GM10847 (cell line): ENCODE results near the gene UBE2G2.

Source experiments
- POLR2A ChIP-seq: IDR thresholded peaks from 2 replicates; pipeline ENCODE4 v1.6.1; 2011; ENCODE audit not compliant: insufficient read length; ENCODE audit errors: extremely low read depth

Gene UBE2G2

GRCh38 chr21:44741921-44742320 is 59.7 kb downstream of the UBE2G2 start:
- no peak for TF ChIP-seq POLR2A

GRCh38 chr21:44740742-44741141 is 60.9 kb downstream of the UBE2G2 start:
- TF ChIP-seq POLR2A = no peak

DNA sequence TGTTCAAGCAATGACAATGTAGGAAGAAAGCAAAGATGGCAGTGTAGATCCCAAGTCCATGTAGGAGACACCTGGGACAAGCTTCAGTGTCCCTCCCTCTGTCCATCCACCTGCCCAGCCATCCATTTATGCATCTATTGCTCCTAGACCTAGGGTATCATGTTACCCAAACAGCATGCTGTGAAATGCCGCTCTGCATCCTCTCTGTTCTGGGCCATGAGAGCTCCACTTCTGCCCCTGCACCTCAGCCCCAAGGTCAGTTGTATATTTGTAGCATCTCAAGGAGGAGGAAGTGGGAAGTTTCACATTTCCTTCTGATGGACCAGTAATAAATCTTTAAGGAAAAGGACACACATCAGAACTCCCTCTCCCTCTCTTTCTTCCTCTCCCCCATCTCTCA is 62.3 kb downstream of the UBE2G2 start:
- no peak for TF ChIP-seq POLR2A

- no peak for TF ChIP-seq POLR2A
Observed at GRCh38 chr21:44738621-44739020, 63.0 kb downstream of the UBE2G2 start.

DNA sequence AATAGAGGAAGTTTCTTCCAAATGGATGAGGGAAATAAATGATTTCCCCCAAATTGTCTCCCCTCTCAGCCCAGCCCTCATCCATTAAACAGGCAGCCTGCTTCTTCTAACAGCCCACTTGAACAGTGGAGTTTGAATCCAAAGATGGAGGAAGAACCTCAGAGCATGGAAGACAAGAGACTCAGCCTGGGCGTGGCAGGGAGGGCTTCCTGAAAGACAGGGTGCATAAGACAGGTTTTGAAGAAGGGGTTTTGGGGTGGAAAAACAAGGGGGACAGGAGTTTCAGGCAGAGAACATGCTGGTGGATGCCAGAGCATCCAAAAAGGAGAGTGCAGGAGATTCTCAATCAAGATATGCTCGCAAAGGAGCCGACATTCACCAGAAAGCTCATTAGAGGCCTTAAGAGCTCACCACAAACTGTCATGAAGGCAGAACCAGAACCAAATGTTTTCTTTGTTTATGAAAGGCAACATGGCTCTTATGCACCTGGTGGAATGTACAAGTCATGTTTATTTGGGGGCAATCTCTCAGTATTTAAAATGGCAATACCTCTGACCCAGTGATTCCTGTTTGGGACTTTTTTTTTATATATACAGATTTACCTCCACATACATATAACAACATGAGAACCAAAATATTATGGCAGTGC is 63.8 kb downstream of the UBE2G2 start:
- TF ChIP-seq POLR2A = no peak

GRCh38 chr21:44736291-44737004 is 65.2 kb downstream of the UBE2G2 start:
- no peak for TF ChIP-seq POLR2A

DNA sequence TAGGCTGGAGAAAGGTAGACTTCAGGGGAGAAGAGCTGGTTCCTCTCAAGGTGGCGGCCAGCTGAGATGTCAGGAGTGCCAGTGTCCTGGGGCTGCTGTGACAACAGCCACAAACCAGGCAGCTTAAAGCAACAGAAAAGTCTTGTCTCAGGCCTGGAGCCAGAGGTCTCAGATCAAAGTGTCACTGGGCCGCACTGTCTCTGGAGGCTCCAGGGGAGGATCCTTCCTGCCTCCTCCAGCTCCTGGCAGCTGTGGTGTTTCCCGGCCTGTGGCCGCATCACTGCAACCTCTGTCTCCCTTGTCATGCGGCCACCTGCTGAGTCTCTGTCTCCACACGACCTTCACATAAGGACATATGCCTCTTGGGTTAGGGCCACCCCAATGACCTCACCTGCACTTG is 65.8 kb downstream of the UBE2G2 start:
- no peak for TF ChIP-seq POLR2A

DNA sequence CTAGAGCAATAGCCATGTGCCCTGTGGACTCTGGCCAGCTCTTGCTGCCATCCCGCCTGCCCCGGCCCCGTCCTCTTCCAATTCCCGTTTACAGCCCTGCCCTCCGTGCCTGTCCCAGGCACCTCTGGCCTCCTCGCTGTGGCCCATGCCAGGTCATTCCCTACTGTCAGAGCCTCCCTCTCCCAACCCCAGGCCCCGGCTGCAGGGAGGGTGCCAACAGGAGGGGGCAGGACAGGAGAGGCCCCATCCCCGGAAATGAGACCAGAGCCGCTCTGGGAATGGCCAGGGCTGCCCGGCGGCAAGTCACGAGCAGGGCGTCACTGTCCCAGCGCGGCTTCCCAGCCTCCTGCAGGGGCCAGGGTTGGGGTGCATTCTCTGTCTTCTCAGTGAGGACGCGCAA is 66.8 kb downstream of the UBE2G2 start:
- no peak for TF ChIP-seq POLR2A

- TF ChIP-seq POLR2A = no peak
Observed at GRCh38 chr21:44734026-44734745, 67.4 kb downstream of the UBE2G2 start.

DNA sequence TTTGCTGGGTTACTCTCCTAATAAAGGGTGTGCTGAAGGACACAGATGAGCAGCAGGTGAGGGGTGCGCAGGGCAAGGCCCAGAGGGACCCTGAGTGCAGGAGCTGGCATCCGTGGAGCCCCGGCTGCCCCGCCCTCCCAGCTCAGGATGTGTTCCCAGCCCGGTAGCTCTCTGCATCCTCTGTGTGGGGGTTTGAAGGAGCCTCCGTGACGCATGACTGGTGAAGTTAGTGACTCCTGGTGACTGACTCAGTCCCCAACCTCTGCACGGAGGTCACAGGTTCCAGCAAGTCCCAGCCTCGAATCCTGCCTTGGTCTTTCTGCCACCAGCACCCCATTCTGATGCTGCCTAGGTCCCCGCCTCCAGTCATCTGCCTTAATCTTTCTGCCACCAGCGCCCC is 68.7 kb downstream of the UBE2G2 start:
- no peak for TF ChIP-seq POLR2A

DNA sequence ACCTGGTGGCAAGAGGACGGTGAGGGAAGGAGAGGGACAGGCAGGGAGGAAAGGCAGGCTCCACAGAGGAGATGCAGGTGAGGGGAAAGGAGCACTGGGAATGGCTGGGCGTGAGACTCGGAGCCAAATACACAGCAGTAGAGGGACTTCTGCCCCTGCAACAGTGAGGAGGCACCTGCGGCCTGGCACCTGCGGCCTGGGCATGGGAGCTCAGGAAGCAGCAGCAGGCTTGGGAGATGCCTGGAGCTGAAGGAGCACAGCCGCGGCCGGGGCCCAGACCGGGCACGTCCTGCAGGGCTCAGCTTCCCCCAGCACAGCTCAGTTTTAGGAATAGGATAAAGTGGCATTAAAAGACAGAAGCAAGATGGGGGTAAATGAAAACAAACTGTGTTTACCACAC is 69.4 kb downstream of the UBE2G2 start:
- TF ChIP-seq POLR2A = no peak

DNA sequence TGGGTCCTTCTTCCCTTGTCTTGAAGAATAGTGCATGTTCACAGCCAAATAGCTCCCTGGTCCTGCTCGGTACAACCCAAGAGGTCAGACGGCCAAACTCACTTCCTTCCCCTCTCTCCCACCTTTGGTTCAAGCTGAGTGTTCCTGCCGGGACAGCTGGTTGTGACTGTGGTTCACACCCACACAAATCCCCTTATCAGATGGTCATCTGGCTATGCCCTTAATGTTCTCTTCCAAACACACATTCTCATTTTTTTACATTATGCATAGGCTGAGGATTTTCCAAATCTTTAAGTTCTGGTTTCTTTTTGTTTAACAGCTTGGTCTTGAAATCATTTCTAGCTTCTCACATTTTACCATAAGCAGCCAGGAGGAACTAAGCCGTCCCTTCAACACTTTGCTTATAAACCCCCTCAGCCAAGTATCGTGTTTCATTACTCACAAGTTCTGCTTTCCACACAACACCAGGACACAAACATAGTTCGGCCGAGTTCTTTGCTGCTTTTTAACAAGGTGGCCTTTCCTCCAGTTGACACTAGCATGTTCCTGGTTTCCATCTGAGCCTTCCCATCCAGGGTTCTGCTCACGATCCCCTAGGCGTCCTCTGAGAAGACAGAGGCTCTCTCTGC is 70.6 kb downstream of the UBE2G2 start:
- TF ChIP-seq POLR2A = no peak

DNA sequence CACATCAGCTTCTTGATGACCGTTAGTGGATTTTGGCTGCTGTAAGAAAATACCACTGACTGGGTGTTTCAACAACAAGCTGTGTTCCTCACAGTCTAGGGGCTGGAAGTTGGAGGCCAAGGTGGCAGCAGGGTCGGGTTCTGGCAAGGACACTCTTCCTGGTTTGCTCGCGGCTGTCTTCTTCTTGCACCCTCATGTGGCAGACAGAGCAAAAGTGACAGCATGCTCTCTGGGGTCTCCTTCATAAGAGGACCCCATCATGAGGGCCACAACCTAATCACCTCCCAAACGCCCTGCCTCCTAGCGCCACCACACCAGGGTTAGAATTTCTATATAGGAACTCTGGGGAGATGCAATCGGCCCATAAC is 71.6 kb downstream of the UBE2G2 start:
- no peak for TF ChIP-seq POLR2A

- TF ChIP-seq POLR2A = no peak
Observed at GRCh38 chr21:44729336-44730027, 72.1 kb downstream of the UBE2G2 start.

DNA sequence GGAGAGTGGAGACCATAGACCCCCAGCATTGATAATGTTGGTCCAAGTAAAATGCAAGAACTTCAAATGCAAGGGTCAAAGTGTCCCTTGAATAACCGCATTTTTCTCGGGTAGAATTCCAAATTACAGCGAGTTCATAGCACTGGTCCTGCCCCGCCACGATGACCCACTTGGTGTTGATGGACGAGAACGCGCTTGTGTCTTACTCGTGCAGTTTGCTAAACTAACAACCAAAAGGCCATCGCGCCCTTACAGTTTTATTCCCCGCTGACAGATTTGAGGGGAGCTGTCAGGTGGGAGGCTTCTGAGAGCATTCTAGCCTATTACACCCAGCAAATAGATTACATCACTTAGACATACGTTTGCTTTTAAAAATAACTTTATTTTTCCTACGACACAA is 72.9 kb downstream of the UBE2G2 start:
- TF ChIP-seq POLR2A = no peak
